GM18511 (cell line): ENCODE measurements around the gene ZDHHC14.

ENCODE experiments used
- ATAC-seq: cut with Tn5 transposase; IDR thresholded peaks from one replicate; pipeline ENCODE4 v1.9.1; 2021; ENCODE audit warnings: mild to moderate bottlenecking, moderate library complexity; ENCODE audit not compliant: unreplicated experiment

Gene ZDHHC14

DNA sequence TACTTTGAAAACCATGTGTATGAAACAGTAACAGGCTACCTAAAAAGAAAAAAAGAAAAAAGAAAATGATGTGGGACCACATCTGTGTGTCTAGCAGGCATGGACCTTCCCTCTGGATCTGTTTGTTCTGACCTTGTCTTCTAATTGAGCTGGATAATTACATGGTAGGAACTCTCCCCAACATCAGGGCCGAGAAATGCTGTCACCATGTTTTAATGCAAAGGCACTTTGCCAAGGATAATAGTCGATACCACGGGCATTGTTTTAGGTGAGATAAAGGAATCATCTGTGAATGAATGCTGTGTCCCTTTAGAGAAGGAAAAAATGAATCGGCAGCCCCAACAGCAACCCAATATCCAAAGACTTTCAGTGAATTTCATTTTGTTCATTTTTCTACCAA, 149.1 kb downstream of the ZDHHC14 start:
- ATAC-seq = no peak

DNA sequence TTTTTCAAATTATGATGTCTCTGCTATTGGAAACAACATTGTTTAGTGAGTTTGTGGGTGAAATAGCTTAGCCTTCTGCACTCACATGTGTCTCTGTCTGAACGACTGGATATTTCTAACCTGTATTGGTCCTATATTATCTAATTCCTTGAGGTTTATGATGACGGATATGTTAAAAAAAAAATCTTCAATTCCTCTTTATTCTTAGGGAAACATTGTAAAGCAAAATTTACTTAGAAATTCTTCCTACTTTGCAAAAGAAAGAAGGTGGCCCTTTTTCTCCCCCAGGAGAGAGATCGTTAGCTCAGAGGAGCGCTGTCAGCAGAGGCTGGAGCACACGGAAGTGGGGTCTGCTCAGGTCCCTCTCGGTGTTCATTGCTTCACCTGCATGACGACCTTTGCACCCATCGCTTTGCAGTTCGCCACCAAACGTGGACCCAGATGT, 149.8 kb downstream of the ZDHHC14 start:
- ATAC-seq = no peak

DNA sequence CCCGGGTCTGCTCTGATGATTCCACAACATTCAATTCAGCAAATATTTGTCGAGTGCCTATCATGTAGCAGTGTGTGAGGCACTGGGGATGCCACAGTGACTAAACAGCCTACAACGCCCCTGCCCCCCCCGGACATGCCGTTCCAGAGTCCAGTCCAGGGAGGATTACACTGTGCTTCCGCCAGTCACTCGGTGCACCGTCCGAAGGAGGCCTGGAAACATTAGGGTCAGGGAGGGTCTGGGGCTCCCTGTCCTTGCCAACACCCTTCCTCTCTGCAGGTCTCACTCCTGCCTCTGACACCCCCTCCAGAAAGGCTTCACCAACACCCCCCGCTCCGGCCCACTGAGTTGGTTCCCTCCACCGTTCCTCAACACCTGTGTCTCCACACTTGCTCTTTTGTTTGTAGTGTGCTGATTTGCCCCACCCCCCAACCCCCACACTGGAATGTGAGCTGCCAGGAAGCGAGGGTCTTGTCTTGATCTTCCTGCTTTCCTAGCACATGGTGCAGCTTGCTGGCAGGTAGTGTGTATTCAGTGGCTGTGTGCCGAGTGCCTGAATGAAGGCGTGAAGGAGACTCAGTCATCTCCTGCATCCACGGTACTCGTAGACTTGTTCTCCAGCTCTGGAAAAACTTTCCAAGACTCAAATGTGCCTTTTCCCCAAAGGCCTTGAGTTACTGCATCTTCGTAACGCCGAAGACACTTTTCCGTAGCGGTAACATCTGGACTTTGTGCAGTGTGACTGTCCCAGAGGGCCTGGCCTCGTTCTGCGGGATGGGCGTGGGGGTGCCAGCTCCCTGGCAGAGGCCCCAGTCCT, 150.4 kb downstream of the ZDHHC14 start:
- no peak for ATAC-seq

DNA sequence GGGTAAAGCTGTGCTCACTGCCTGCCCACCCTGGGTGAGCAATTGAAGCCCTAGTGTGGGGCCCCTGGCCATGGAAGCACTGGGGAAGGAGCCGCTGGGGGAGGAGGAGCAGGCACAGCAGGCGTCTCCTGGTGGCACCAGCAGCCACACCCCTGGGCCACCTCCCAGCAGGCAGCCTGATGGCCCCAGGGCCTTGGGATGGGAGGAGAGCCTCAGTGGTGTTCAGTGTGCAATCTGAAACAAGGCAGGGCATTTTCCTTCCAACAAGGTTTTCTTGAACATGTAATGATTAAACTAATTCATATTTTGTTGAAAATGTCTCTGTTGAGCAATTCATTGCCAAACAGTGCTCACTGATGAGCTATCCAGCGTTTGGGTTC, 151.0 kb downstream of the ZDHHC14 start:
- no peak for ATAC-seq

DNA sequence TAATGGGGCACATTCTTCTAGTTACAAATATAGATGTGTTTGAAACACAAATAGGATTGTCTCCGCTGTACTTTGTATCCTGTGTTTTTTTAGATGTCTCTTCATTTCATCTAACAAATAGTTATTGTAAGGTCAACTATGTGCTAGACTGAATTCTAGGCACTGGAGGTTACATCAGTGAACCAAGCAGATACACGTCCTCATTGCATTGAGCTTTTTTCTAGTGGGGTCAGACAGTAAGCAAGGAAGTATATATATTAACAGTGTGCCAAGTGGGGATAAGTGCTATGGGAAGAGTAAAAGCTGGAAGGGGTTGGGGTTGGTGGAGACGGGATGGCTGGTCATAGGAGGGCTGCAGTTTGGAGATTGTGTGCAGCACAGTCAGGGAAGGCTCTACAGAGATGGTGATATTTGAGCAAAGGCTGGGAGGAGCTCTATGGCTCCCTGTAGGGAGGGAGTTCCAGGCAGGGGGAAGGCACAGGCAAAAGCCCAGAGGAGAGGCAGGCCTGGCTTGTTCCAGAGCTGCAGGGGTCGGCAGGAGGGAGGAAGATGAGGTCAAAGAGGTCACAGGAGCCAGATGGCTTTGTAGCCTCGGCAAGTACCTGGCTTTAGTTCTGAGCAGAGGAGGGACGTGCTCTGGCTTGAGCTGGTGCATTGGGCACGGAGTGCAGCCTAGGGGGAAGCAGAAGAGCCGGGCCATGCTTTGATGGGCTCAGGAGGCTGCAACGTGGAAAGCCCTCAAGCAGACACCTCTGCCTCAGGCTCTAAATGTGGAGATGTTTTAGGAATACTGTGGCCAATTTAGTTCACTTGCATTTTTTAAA, 152.3 kb downstream of the ZDHHC14 start:
- no peak for ATAC-seq

DNA sequence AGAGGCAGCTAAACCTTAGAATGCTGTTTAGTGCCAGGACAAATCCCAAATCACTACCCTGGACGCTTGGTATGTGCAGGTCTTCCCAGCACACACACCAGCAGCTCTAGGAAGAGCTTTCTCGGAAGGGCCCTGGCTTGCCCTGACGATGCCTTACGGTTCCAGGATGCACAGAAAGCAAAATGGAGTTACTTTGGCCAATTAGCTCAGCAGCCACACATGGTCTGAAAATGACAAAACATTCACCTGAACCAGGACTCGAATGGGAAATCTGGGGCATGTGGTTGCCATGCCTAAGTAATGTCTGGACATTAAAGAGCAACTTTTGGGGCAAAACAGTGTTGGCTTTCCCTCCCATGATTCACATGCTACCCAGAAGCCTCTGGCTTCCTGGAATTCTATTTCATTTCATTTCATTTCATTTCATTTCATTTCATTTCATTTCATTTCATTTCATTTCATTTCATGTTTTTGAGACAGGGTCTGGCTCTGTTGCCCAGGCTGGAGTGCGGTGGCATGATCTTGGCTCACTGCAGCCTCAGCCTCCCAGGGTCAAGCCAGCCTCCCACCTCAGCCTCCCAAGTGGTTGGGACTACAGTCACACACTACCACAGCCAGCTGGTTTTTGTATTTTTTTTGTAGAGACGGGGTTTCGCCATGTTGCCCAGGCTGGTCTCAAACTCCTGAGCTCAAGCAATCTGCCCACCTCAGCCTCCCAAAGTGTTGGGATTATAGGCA, 153.3 kb downstream of the ZDHHC14 start:
- no peak for ATAC-seq

DNA sequence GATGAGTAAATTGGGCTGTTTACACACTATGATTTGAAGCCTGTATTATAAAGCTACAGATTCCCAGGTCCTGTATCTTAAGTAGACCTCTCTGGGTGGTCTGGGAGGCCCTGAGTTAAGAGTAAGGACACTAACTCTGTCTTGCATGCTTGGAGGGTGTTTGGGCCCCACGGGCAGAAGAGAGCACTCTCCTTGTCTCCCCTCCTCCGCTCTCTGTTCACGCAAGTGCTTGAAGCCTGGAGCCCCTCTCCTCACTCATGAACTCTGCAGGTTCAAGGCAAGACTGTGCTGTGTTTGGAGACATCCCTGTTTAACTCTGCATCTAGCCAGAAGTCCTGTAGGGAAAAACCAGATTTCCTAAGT, 154.0 kb downstream of the ZDHHC14 start:
- no peak for ATAC-seq

DNA sequence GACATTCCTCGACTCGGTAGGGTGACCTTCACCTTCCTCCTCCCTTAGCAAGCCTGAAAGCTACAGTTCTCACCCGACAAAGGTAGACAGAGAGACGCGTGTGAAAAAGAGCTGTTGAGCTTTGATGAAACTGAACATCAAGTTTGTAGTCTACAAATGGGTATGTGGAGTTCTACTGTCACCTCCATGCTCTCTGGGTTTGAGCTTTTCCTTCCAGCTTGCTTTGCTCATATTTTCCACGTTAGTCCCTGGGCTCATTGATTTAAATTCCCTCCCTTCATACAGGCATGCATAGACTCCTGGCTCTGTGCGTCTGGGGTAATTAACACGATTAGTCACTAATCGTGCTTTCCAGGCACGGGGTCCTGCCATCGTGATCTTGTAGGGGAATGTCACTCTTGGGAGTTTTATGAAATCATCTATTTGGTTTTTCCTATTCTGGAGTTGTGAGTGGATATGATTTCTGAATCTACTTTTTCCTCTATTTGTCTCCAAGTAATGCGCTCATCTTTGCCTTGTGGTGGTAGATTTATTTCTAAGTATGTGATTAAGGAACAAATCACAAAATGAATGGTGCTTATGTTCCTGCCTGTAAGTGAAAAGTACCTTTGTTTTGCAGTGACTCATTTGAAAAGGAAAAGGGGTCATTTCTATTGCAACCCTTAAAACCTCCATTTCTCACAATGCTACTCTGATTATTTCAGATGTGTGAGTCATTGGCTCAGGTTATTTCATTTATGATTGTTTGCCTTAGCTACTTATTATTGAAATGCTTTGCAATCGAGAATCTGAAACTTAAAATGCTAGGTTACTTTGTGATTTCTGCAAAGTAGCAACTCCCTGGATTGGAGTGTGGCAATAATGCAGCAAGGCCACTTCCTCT, 154.6 kb downstream of the ZDHHC14 start:
- peak; percentile 81 for ATAC-seq

DNA sequence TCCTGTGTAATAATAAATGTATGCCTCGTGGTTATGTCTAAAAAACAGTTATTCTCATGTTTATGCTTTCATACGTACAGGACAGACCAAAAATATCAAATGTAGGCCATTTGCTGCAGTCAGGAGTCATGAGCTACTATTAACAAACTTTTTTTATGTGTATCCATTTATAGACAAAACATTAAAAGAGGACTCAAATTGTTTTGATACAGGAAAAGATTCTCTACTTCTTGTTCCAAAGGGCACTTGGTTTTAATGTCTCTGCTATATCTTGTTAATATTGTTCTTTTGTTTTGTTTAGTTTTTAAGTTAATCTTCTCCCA, 155.2 kb downstream of the ZDHHC14 start:
- ATAC-seq = no peak

DNA sequence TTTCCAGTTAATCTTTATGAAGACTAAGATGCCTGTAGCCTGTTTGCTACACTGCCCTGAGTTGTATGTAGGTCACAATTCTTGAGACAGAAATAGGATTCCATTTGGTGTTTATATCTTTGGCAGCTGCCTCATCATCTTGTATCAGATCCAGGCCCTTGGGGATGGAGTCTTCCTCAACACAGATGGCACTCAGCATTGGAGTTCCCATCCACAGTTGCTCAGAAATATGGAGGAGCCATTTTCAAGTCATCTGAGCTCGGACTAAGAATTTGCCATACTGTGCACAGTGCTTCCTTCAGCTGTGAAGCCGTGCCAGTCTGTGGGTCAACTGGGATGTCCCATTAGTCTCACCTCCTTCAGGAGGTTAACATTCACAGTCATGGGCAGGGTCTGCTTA, 156.6 kb downstream of the ZDHHC14 start:
- ATAC-seq = no peak

DNA sequence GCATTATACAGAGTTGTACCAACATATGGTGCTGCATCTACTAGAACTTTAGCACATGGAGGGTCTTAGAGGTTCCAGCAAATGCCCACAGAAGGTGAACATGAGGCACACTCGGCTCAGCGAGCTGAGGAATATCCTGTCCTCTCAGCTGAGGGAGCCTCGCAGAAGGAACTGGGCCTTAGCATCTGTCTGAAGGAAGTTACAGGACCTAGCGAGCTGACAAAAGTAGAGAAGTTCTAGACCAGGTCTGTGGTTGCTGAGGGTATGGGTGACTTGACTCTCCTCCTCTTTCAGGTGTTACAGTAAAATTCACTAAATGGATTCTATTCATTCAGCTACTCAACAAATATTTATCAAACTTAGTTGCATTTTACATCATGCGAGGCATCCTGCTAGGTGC, 157.2 kb downstream of the ZDHHC14 start:
- ATAC-seq = peak; percentile 49

DNA sequence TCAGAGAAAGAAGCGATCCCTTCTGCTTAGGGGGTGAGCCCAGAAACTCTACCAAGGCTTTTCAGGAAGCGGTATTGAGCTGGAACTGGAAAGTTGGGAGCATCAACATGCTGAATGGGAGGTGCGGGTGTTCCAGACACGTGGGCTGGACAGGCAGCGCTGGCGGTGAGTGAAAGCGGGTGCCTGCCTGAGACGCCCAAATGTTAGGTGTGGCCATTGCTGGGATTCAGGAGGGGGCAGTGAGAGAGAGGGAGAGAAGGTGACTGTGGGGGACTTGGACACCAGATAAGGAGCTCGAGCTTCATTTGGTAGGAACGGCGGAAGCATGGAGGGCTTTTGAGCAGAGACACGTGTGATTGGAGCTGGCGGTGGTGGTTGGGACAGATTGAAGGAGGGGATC, 157.7 kb downstream of the ZDHHC14 start:
- no peak for ATAC-seq

DNA sequence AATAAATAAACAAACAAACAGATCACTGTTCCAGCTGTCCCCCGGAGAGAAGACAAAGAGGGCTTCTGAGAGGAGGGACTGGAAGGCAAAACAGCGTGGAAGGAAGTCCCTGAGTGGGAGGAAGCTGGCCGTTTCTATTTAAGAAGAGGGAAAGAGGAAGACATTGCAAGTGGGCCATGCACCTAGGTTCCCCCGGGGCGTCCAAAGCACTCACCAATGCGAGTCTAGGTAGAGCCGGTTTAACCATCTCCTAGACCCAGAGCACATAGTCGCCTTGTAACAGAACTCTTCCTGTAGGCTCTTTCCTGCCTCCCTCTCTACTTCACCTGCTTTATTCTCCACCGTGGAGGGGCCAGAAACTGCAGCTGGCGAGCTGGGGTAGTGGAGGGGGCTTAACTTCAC, 158.4 kb downstream of the ZDHHC14 start:
- no peak for ATAC-seq

DNA sequence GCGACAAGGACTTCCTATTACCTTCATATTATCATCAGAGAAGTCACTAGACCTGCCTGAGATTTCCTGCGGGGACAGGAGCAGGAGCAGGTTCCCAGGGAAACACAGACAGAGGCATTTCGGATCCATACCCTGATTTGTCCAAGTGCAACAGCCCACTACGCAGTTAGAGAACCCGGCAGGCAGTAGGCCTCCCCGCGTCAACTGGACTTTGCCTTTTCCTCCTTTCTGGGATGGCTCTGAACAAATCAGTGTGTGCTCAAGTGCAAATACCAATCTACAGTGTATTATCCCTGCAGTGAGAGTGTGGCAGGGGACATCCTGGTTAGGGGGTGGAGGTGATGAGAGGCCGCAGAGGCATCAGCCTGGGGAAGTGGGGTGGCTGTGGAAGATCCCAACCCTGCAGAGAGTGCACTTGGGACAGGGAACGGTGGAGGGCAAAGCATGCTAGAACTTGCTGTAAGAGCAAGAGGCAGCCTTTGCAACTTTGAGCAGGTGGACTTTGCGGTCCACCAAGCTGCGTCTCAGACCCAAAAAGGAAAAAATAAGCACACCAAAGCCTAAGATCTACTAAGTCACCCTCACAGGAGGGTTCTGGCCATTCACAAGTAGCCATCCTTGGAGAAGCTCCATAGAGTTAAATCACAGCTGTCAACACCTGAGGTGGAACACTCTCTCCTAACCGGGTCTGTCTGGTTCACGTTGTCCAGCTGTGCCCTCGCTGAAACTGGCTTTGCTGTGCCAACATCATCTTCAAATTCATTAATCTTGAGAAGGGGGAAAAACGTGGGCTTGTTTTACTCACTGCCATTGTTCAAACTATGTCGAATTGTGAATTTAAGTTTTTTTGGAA, 159.1 kb downstream of the ZDHHC14 start:
- ATAC-seq = no peak

DNA sequence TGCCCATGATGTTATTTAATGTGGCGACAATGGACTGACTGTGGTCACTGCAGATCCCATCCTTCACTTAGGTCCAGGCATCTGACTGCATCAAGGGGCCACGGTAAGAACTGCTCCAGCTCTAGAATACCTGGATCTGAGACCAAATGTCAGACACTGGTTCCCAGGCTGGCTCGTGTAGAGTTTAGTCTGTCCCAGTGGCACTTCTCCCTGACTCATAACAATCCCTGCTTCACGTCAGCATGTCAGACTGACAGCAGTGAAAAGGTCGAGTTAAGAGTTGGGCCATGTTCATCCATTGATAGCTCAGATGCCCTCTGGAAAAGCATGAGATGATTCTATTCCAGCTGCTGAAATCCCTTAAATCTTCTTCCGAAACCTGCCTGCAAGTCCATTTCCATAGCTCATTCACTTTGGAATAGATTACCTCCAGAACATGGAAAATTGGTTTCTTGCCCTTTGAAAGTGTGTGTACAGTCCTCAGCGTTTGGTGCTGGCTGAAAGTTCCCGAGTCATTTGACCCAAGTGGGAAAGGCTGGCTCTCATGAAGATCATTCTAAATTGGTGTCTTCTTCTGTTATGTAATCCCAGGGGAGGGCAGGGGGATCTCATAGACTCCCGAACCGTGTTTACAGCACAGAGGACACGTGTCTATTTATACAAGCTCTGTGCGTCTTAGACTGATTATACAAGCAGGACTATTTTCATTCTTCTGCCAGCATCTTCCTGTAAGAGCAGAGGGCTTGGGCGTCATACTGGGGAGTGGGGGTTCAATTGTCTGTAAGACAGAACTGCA, 160.8 kb downstream of the ZDHHC14 start:
- no peak for ATAC-seq

DNA sequence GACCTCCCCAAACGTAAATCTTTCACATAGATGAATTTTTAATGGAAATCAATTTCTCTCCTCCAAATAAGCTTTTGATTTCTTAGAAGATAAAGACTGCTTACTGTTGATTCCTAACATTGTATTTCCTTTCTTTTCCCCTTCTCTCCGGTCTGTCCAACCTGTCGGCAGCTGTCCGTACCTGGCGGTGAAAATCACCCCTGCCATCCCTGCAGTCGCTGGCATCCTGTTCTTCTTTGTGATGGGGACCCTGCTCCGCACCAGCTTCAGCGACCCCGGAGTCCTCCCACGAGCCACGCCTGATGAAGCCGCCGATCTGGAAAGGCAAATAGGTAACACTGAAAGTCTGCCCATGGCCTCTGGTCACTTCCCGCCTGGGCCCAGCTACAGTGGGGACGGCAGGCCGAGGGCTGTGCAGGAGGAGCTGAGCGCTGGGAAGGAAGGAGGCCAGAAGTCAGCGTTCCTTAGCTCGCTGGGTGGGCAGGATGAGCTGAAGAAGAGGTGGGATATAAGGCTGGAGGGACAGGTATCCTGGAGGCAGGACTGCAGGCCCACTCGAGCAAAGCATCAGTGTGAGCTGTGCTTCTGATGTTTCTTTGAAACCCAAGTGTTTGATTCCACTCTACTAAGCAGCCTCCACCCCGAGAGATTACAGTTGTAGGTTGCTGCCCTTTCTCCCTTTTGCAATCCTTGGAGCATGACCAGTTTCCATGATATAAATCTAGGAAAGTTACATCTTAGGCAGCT, 161.6 kb downstream of the ZDHHC14 start:
- no peak for ATAC-seq

DNA sequence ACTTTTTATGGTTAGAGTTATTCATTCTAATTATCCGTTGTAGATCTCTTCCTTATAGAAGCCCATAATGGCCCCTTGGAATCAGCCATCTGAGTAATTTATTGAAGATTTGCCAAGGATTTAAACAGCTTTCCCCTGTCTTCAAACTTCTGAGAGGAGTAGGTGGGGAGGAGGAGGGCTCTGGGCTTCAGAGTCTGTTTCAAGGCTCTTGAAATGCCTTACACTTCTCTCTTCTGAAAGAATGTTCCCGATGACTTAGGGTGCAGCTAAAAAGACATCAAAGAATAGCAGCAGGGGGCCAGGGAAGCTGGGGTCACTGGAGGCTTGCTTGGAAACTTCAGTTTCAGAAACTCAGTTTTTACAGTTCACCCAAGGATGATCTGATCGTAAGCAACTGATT, 165.3 kb downstream of the ZDHHC14 start:
- no peak for ATAC-seq

DNA sequence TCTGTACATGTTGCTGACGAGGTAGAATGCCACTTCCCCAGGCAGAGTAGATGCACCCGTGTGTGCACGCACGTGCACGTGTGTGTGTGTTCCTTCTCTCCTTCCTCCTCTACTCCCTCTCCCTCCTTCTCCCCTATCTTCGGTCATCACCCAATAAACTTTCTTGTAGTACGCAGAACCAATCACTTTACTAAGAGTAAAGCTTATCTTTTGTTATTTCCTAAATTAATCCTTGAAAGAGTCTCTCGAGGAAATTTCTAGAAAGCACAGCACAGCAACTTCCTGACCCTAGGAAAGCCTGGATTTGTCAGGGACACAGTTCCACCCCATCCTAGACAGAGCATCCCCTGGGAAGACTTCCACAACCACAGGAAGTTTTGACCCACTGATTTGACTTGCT, 166.1 kb downstream of the ZDHHC14 start:
- ATAC-seq = no peak
